T47D (cell line): ENCODE data around the gene ZNF92.
"Not testable (repeated sequence)": the region's sequence is repeated elsewhere in the genome, so short reads cannot be mapped to it uniquely, and the experiment has no call there.

Experiments used
- DNase-seq, 2 experiments: peaks; one replicate each; pipeline versions ENCODE4 v3.0.0 to v3.0.0-alpha.2; 2011 to 2012; ENCODE audit warnings: low read depth in 1 of 2, low spot score in 1 of 2
- JUND ChIP-seq: IDR thresholded peaks from 2 replicates; pipeline ENCODE4 v1.6.1; 2012; ENCODE audit warnings: low read depth
- in situ Hi-C: cut with HindIII; loops from 2 replicates; pipeline ENCODE4 v1.10.0; 2016; ENCODE audit warnings: low sequenced_read_pairs, low pct_unique_long_range_greater_than_20kb

The ZNF92 gene

DNA sequence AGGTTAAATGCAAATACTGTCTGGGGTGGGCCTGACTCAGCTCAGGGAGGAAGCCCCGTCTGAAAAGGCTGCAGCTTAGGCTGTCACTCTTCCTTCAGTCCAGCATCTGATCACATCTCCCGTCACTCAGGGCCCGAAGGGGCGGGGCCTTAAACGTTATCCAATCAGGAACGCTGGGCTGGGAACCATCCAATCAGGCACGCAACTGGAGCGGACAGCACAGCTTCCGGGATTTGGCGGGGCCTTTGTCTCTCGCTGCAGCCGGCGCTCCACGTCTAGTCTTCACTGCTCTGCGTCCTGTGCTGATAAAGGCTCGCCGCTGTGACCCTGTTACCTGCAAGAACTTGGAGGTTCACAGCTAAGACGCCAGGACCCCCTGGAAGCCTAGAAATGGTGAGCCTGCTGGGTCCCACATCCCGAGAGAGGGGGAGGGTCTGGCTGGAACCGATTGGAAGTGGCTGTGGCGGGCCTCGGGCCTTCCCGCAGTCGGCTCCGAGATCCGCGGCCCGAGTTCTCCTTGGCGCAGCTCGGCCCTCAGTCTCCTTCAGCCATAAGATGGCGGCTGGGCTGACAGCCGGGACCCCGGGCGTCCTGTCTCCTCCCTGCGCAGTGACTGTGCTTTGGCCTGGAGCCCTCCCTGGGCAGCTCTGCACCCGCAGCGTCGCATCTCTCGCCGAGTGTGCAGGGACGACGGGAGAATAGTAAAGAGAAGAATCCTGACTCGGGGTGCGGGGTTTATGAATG is at the start of gene ZNF92:
ZNF92 (plus strand) TSS at position 248 of the 744 bp plus-strand sequence; CDS start at position 391, 143 bp downstream.
- in situ Hi-C loops = no loop called here
- no peak for TF ChIP-seq JUND
- peak; percentile 93 to 99 for DNase-seq

DNA sequence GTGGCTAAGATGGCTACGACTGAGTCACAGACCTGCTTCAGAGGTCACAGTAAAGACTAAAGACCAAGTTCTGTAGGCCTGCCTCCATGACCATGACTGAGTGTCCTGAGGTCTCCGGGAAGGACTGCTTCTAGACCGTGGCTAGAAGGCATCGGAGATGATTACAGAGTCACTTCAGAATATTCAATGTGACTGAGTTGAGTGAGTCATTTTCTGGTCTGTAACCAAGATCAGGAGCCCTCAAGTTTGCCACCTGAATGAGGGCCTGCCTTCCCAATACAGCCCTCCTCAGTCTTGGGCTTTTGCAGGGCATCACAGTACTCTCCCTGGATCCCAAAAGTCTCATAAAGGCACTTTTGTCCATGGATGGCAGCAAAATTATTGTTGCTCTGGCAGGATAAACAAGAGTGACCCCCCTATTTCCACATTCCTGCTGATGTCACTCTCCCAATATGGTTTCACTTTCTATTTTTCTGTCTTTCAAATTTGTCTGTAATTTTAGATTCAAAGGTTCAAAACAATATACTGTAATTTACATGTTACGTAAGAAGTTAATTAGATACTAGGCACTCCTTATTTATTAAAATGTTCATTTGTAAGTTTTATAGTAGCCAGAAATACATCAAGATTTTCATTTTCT is 47.7 kb upstream of the ZNF92 start:
- DNase-seq = no peak
- no peak for TF ChIP-seq JUND

DNA sequence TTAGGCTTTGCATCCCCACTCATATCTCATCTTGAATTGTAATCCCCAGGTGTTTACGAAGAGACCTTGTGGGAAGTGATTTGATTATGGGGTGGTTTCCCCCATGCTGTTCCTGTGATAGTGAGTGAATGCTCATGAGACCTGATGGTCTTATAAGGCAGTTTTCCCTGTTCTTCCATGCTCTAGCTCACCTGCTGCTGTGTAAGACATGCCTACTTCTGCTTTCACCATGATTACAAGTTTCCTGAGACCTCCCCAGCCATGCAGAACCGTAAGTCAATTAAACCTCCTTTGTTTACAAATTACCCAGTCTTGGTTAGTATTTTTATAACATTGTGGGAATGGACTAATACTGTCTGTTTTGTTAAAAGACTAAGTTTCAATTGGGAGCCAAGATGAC is 35.3 kb upstream of the ZNF92 start:
- no peak for DNase-seq
- in situ Hi-C loops = no loop called here
- TF ChIP-seq JUND = no peak

More for the DNA sequence above, 47.7 kb upstream of the ZNF92 start:
- in situ Hi-C loops = no loop called here

DNA sequence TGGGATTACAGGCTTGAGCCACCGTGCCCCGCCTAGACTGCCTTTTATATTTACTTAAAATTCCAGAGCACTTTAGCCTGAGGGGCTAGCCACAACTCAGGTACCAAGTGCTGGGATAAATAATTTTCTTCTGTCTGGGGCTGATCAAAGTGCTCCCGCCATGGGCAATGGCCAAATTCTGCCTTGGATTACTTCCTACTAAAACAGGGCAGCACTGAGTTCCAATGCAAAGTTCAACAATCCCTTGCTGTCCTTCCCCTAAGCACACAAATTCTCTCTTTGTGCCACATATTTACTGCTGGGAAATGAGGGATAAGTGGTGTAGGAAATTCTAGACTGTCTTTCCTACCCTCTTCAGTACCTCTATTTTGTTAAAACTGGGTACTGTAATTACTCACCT is 34.4 kb upstream of the ZNF92 start:
- DNase-seq = peak in 1 of 2 experiments; percentile 35

DNA sequence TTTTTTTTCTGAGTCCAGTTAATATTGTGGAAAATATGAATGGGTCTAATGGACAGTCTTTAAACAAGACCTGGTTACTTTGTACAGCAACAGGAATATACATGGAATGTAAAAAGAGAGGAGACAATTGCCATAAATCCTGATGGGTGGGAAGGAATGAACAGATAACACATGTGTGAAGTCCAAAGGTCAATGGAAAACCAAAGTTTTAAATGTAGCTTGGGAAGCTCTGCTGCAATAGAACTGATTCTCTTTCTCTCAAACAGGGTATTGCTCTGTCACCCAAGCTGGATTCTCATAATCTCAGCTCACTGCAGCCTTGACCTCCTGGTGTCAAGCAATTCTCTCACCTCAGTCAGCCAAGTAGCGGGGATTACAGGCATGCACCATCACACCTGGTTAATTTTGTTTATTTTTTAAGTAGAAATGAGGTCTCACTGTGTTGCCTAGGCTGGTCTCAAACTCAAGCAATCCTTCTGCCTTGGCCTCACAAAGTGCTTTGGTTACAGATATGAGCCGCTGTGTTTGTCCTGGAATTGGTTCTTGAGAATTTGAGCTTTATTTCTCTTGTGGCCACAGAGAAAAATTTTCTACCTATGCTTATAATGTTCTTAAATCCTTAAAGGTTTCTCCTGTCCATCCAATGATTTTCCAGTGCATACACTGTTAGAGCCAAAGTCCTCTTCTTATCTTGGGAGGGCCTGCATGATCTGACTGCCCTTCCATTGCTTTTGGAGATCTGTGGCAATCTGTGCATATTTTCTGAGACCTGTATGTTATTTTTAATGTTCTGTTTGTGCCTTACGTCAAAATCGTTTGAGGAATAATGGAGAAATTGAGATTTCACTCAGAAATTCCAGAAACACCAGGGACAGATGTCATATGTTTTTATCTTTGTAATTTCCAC is 30.7 kb upstream of the ZNF92 start:
- no peak for DNase-seq
- in situ Hi-C loops = no loop called here
- no peak for TF ChIP-seq JUND

More for the DNA sequence above, 34.4 kb upstream of the ZNF92 start:
- no peak for TF ChIP-seq JUND
- in situ Hi-C loops = no loop called here

DNA sequence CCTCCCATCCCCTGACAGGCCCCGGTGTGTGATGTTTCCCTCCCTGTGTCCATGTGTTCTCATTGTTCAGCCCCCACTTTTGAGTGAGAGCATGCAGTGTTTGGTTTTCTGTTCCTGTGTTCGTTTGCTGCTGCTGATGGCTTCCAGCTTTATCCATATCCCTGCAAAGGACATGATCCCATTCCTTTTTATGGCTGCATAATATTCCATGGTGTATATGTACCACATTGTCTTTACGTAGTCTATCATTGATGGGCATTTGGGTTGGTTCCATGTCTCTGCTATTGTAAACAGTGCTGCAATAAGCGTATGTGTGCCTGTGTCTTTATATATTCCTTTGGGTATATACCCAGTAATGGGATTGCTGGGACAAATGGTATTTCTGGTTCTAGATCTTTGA is 29.1 kb upstream of the ZNF92 start:
- DNase-seq, in situ Hi-C loops: not testable (repeated sequence)

DNA sequence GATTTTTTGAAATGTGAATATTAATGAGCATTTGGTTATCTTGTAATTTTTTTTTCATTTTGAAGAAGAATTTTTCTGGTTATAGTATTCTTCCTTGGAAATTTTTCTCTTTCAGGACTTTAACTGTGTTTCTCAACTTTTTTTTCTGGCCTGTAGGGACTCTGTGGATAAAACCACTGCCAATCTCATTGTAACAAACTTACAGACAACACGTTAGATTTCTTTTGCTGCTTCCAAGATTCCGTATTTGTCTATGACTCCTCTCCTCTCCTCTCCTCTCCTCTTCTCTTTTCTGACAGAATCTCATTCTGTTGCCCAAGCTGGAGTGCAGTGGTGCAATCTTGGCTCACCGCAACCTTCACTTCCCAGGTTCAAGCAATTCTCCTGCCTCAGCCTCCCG is 19.4 kb upstream of the ZNF92 start:
- TF ChIP-seq JUND = no peak
- DNase-seq = no peak
- in situ Hi-C loops = no loop called here

DNA sequence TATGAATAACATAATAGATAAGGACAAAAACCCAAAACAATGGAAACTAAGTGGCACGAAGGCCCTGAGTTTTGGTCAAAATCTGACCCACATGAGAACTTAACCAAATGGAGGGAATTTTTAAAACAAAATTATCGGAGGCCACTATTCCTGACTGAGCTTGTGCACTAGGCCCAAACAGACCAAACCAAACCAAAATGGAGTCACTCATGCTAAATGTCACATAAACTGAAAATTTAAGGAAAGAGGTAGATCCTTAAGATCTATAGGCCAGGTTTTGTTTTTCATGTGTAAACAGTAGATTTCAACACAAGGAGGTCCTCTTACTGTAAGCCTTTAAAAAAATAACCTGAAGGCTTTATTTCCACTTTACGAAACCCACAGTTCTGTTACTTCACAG is 3.8 kb upstream of the ZNF92 start:
- no peak for TF ChIP-seq JUND
- in situ Hi-C loops = no loop called here
- no peak for DNase-seq

DNA sequence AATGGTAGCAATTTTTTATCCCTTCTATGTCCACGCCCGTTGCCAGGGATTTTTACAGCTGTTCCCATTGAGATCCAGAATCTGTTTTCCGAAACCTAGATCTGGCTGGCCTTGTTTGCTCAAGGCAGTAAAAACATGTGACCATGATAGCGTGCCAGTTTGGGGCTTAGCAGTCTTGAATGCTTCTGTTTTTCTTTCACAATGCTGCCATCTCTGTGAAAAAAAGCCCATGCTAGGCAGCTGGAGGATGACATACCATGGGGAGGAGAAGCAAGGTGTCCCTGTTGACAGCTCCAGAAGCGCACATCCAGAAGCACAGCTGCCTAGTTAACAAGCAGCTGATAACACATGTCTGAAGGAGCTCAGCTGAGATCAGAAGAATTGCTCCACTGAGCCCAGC is 2.2 kb upstream of the ZNF92 start:
- TF ChIP-seq JUND = no peak
- DNase-seq = no peak
- in situ Hi-C loops = no loop called here

DNA sequence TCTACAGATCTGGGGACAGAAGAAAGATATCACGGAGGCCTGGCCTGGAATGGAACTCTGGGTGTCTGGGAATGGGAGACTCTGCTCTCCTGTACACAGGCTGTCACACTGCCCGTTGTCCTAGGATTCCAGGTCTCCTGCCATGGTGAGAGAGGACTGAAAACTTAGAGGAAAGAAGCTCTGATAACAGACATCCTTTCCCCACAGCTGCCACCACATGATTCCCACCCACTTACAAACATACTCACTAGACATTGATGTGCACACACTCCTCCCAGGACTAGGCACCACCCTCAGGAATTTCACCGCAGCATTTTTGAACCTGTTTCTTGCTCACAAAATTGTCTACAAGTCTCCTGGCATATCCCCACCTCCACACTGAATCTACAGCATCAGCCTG is 5.7 kb downstream of the ZNF92 start:
- no peak for TF ChIP-seq JUND
- peak in 1 of 2 experiments; percentile 58 for DNase-seq
- in situ Hi-C loops = no loop called here

DNA sequence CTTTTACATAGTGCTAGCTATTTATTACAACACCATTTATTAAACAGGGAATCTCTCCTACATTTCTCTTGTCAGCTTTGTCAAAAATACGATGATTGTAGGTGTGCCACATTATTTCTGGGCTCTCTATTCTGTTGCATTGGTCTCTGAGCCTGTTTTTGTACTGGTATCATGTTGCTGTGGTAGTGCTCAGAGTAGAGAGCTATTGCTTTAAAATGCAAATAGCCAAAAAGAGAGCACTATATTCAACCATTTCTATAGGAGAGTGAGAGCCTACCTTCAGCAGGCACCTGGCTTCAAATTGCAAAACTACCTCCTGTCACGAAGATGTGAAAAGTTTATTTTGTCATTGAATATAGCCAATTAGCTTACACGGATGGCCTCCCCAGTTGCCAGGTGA is 8.1 kb downstream of the ZNF92 start:
- in situ Hi-C loops = no loop called here
- TF ChIP-seq JUND = no peak
- no peak for DNase-seq

DNA sequence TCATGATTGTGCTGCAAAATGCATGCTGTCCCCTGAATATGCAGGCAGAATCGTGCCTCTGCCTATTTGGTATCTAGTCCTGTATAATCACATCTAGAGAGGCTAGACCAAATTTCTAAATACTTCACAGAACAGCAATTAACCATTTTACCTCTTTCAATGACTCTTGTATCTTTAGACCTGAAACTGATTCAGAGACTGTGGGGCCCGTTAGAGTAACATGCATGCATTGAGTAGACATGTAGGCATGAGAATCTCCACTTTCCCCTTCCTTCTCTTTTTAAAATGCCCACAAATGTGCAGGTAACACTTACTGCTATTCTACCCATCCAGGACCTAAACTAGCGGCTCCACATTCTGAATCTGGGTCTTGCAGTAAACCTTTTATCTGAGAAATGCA is 8.8 kb downstream of the ZNF92 start:
- in situ Hi-C loops = no loop called here
- DNase-seq = no peak

DNA sequence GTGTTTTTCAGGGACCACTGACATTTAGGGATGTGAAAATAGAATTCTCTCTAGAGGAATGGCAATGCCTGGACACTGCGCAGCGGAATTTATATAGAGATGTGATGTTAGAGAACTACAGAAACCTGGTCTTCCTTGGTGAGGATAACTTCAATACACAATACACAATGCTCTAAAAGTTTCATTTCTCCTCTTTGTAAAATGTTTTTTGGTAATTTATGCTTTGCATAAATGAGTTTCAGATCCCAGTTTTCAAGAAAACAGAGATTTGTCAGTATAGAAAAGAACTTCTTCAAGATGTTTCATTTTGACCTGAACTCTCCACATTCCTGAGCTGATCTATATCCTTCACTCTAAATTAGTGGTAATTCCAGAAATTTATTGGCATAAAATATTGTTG is 14.2 kb downstream of the ZNF92 start:
- TF ChIP-seq JUND = no peak
- DNase-seq = no peak
- in situ Hi-C loops = no loop called here

More for the DNA sequence above, 8.8 kb downstream of the ZNF92 start:
- no peak for TF ChIP-seq JUND
